ENCODE data around the gene CACNA1E.

Gene CACNA1E

GRCh38 chr1:181620183-181620582, 136.9 kb downstream of the CACNA1E start:
- Histone ChIP-seq H4K8ac (ENCODE audit: low read depth, low read length) (no peak overlapping the region), H3K9me3 (replicated peaks in 1 of 2; ENCODE audit: control insufficient read depth in 2 of 2, insufficient read depth in 1 of 2, low read depth in 1 of 2, low read length in 2 of 2) (peaks cover 0 to 3% of the 10 kb centered on the region in 2 donors), H3K27me3 (ENCODE audit: control insufficient read depth in 3 of 3, insufficient read depth in 3 of 3, low read depth in 1 of 3, low read length in 3 of 3) (no peaks in the 10 kb centered on the region), H2BK5ac (ENCODE audit: low read length) (no peak overlapping the region), H3K79me1 (ENCODE audit: low read depth, low read length) (no peaks in the 10 kb centered on the region), H3K9ac (ENCODE audit: low read depth, low read length, poor library complexity) (no peak overlapping the region), H3K14ac (ENCODE audit: low read length) (no peak overlapping the region), H3K23ac (ENCODE audit: low read depth, low read length, poor library complexity) (no peak overlapping the region), H4K91ac (ENCODE audit: low read depth, low read length, poor library complexity) (no peak overlapping the region), H3K4me1 (ENCODE audit: control insufficient read depth in 2 of 2, insufficient read depth in 1 of 2, low read depth in 1 of 2, low read length in 2 of 2) (no peaks in the 10 kb centered on the region), H2AK5ac (ENCODE audit: low read depth, low read length) (no peak overlapping the region), H3K4ac (ENCODE audit: low read length) (no peak overlapping the region), H3K18ac (ENCODE audit: low read length) (no peak overlapping the region), H2BK120ac (ENCODE audit: low read depth, low read length) (no peak overlapping the region), H3K27ac (replicated peaks; ENCODE audit: low read length) (no peak overlapping the region), H3K36me3 (replicated peaks in 1 of 2; ENCODE audit: control insufficient read depth in 2 of 2, insufficient read depth in 2 of 2, low read length in 2 of 2) (no peaks in the 10 kb centered on the region), H2BK12ac (ENCODE audit: low read length) (no peak overlapping the region), H2BK15ac (ENCODE audit: low read length) (no peak overlapping the region), H2AFZ (ENCODE audit: low read length) (no peak overlapping the region), H3K4me2 (ENCODE audit: insufficient read depth, low read length, poor library complexity, severe bottlenecking) (no peak overlapping the region), H3K4me3 (ENCODE audit: low read length in 2 of 2) (no peak overlapping the region)
- no CpG with 5 or more reads among the region's 1 CpG for WGBS, 2 donors (ENCODE audit: extremely low coverage in 2 of 2, insufficient read length in 2 of 2, insufficient replicate concordance in 1 of 2)
- DNase-seq (ENCODE audit: low spot score) = no peak

GRCh38 chr1:181623850-181624249, 140.5 kb downstream of the CACNA1E start:
- Histone ChIP-seq H3K4me1 (ENCODE audit: control insufficient read depth in 2 of 2, insufficient read depth in 1 of 2, low read depth in 1 of 2, low read length in 2 of 2) (no peaks in the 10 kb centered on the region), H4K8ac (ENCODE audit: low read depth, low read length) (no peak overlapping the region), H3K27me3 (ENCODE audit: control insufficient read depth in 3 of 3, insufficient read depth in 3 of 3, low read depth in 1 of 3, low read length in 3 of 3) (no peaks in the 10 kb centered on the region), H3K14ac (ENCODE audit: low read length) (no peak overlapping the region), H3K4me3 (ENCODE audit: low read length in 2 of 2) (no peak overlapping the region), H3K23ac (ENCODE audit: low read depth, low read length, poor library complexity) (no peak overlapping the region), H3K36me3 (replicated peaks in 1 of 2; ENCODE audit: control insufficient read depth in 2 of 2, insufficient read depth in 2 of 2, low read length in 2 of 2) (no peaks in the 10 kb centered on the region), H3K4me2 (ENCODE audit: insufficient read depth, low read length, poor library complexity, severe bottlenecking) (no peak overlapping the region), H4K91ac (ENCODE audit: low read depth, low read length, poor library complexity) (no peak overlapping the region), H3K4ac (ENCODE audit: low read length) (no peak overlapping the region), H2BK5ac (ENCODE audit: low read length) (no peak overlapping the region), H2BK120ac (ENCODE audit: low read depth, low read length) (no peak overlapping the region), H2AK5ac (ENCODE audit: low read depth, low read length) (no peak overlapping the region), H3K79me1 (ENCODE audit: low read depth, low read length) (no peaks in the 10 kb centered on the region), H2BK15ac (ENCODE audit: low read length) (no peak overlapping the region), H3K18ac (ENCODE audit: low read length) (no peak overlapping the region), H2AFZ (ENCODE audit: low read length) (no peak overlapping the region), H3K27ac (replicated peaks; ENCODE audit: low read length) (no peak overlapping the region), H3K9me3 (replicated peaks in 1 of 2; ENCODE audit: control insufficient read depth in 2 of 2, insufficient read depth in 1 of 2, low read depth in 1 of 2, low read length in 2 of 2) (peaks cover 0 to 3% of the 10 kb centered on the region in 2 donors), H2BK12ac (ENCODE audit: low read length) (no peak overlapping the region), H3K9ac (ENCODE audit: low read depth, low read length, poor library complexity) (no peak overlapping the region)
- no CpG with 5 or more reads among the region's 5 CpGs for WGBS, 2 donors (ENCODE audit: extremely low coverage in 2 of 2, insufficient read length in 2 of 2, insufficient replicate concordance in 1 of 2)
- no peak for DNase-seq (ENCODE audit: low spot score)

GRCh38 chr1:181626279-181626938, 143.1 kb downstream of the CACNA1E start:
- H3K27ac ChIP-seq (replicated peaks; ENCODE audit: low read length) = no peak overlapping the region
- no peak overlapping the region for H3K9ac ChIP-seq (ENCODE audit: low read depth, low read length, poor library complexity)
- no peak overlapping the region for H3K14ac ChIP-seq (ENCODE audit: low read length)
- WGBS, 2 donors (ENCODE audit: extremely low coverage in 2 of 2, insufficient read length in 2 of 2, insufficient replicate concordance in 1 of 2) = no CpG with 5 or more reads among the region's 5 CpGs
- no peak overlapping the region for H4K8ac ChIP-seq (ENCODE audit: low read depth, low read length)
- no peak overlapping the region for H4K91ac ChIP-seq (ENCODE audit: low read depth, low read length, poor library complexity)
- no peak overlapping the region for H2BK5ac ChIP-seq (ENCODE audit: low read length)
- DNase-seq (ENCODE audit: low spot score) = no peak
- H3K79me1 ChIP-seq (ENCODE audit: low read depth, low read length) = no peaks in the 10 kb centered on the region
- no peak overlapping the region for H3K23ac ChIP-seq (ENCODE audit: low read depth, low read length, poor library complexity)
- H3K9me3 ChIP-seq (replicated peaks in 1 of 2; ENCODE audit: control insufficient read depth in 2 of 2, insufficient read depth in 1 of 2, low read depth in 1 of 2, low read length in 2 of 2) = no peaks in the 10 kb centered on the region
- no peaks in the 10 kb centered on the region for H3K27me3 ChIP-seq (ENCODE audit: control insufficient read depth in 3 of 3, insufficient read depth in 3 of 3, low read depth in 1 of 3, low read length in 3 of 3)
- no peak overlapping the region for H2BK120ac ChIP-seq (ENCODE audit: low read depth, low read length)
- H3K4me1 ChIP-seq (ENCODE audit: control insufficient read depth in 2 of 2, insufficient read depth in 1 of 2, low read depth in 1 of 2, low read length in 2 of 2) = peaks cover 0 to 2% of the 10 kb centered on the region in 2 donors
- H2AK5ac ChIP-seq (ENCODE audit: low read depth, low read length) = no peak overlapping the region
- H2BK12ac ChIP-seq (ENCODE audit: low read length) = no peak overlapping the region
- H2BK15ac ChIP-seq (ENCODE audit: low read length) = no peak overlapping the region
- H3K4me2 ChIP-seq (ENCODE audit: insufficient read depth, low read length, poor library complexity, severe bottlenecking) = no peak overlapping the region
- H3K4me3 ChIP-seq (ENCODE audit: low read length in 2 of 2) = no peak overlapping the region
- no peak overlapping the region for H3K18ac ChIP-seq (ENCODE audit: low read length)
- H3K36me3 ChIP-seq (replicated peaks in 1 of 2; ENCODE audit: control insufficient read depth in 2 of 2, insufficient read depth in 2 of 2, low read length in 2 of 2) = no peaks in the 10 kb centered on the region
- H2AFZ ChIP-seq (ENCODE audit: low read length) = no peak overlapping the region
- H3K4ac ChIP-seq (ENCODE audit: low read length) = no peak overlapping the region

- no peak overlapping the region for H2AFZ ChIP-seq (ENCODE audit: low read length)
- no peak overlapping the region for H2BK15ac ChIP-seq (ENCODE audit: low read length)
- H2BK120ac ChIP-seq (ENCODE audit: low read depth, low read length) = no peak overlapping the region
- DNase-seq (ENCODE audit: low spot score) = no peak
- no peaks in the 10 kb centered on the region for H3K36me3 ChIP-seq (replicated peaks in 1 of 2; ENCODE audit: control insufficient read depth in 2 of 2, insufficient read depth in 2 of 2, low read length in 2 of 2)
- H3K23ac ChIP-seq (ENCODE audit: low read depth, low read length, poor library complexity) = no peak overlapping the region
- H2BK5ac ChIP-seq (ENCODE audit: low read length) = no peak overlapping the region
- H3K27me3 ChIP-seq (ENCODE audit: control insufficient read depth in 3 of 3, insufficient read depth in 3 of 3, low read depth in 1 of 3, low read length in 3 of 3) = no peaks in the 10 kb centered on the region
- H3K9ac ChIP-seq (ENCODE audit: low read depth, low read length, poor library complexity) = no peak overlapping the region
- no CpG with 5 or more reads among the region's 2 CpGs for WGBS, 2 donors (ENCODE audit: extremely low coverage in 2 of 2, insufficient read length in 2 of 2, insufficient replicate concordance in 1 of 2)
- H2AK5ac ChIP-seq (ENCODE audit: low read depth, low read length) = no peak overlapping the region
- no peak overlapping the region for H3K14ac ChIP-seq (ENCODE audit: low read length)
- H3K79me1 ChIP-seq (ENCODE audit: low read depth, low read length) = no peaks in the 10 kb centered on the region
- peaks cover 0 to 2% of the 10 kb centered on the region in 2 donors for H3K4me1 ChIP-seq (ENCODE audit: control insufficient read depth in 2 of 2, insufficient read depth in 1 of 2, low read depth in 1 of 2, low read length in 2 of 2)
- H3K18ac ChIP-seq (ENCODE audit: low read length) = no peak overlapping the region
- H4K91ac ChIP-seq (ENCODE audit: low read depth, low read length, poor library complexity) = no peak overlapping the region
- H4K8ac ChIP-seq (ENCODE audit: low read depth, low read length) = no peak overlapping the region
- H3K9me3 ChIP-seq (replicated peaks in 1 of 2; ENCODE audit: control insufficient read depth in 2 of 2, insufficient read depth in 1 of 2, low read depth in 1 of 2, low read length in 2 of 2) = no peaks in the 10 kb centered on the region
- no peak overlapping the region for H3K27ac ChIP-seq (replicated peaks; ENCODE audit: low read length)
- no peak overlapping the region for H3K4me3 ChIP-seq (ENCODE audit: low read length in 2 of 2)
- H3K4ac ChIP-seq (ENCODE audit: low read length) = no peak overlapping the region
- H2BK12ac ChIP-seq (ENCODE audit: low read length) = no peak overlapping the region
- H3K4me2 ChIP-seq (ENCODE audit: insufficient read depth, low read length, poor library complexity, severe bottlenecking) = no peak overlapping the region
These were observed 147.1 kb downstream of the CACNA1E start for GRCh38 chr1:181630398-181630797.

Measured in neuronal stem cell (in vitro differentiated cells).